ENCODE data around the gene TMEM135.
"Not testable (repeated sequence)": the region's sequence is repeated elsewhere in the genome, so short reads cannot be mapped to it uniquely, and the experiment has no call there.

The TMEM135 gene

GRCh38 chr11:87136236-87136635 is 98.5 kb downstream of the TMEM135 start:
- DNase-seq = no peak

DNA sequence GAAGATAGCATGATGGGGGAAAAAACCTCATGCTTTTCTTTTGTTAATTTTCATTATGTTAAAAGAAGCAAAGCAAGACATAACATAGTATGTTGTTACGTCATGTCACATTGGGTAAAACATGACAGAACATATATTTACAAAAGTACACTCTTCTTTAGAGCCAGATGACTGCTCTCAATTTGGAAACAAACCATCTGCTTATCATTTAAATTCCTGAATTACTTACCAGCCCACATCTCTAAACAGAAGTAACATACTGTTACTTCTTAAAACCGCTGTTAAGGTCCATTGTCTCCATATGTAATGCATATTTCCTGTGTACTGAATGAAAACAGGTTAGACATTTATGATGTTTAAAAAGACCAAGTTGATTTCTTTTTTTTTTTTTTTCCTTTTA is 100.0 kb downstream of the TMEM135 start:
- Mint-ChIP-seq H3K9me3 (no peaks in the 10 kb centered on the region), H3K4me3 (no peak overlapping the region), H3K27ac (no peak overlapping the region), H3K4me1 (peaks cover 8% of the 10 kb centered on the region), H3K27me3 (no peaks in the 10 kb centered on the region)
- ATAC-seq = no peak
- no peak for DNase-seq

More at GRCh38 chr11:87136236-87136635, 98.5 kb downstream of the TMEM135 start:
- Mint-ChIP-seq H3K9me3 (no peaks in the 10 kb centered on the region), H3K4me3 (no peak overlapping the region), H3K4me1 (no peaks in the 10 kb centered on the region), H3K27ac (no peak overlapping the region), H3K27me3 (no peaks in the 10 kb centered on the region)
- no peak for ATAC-seq

- Mint-ChIP-seq H3K27me3 (no peaks in the 10 kb centered on the region), H3K4me3 (no peak overlapping the region), H3K9me3 (no peaks in the 10 kb centered on the region), H3K27ac (no peak overlapping the region), H3K4me1 (peaks cover 18% of the 10 kb centered on the region)
- DNase-seq (no peak), ATAC-seq (no peak)
Measured at GRCh38 chr11:87139475-87139874, 101.7 kb downstream of the TMEM135 start.

DNA sequence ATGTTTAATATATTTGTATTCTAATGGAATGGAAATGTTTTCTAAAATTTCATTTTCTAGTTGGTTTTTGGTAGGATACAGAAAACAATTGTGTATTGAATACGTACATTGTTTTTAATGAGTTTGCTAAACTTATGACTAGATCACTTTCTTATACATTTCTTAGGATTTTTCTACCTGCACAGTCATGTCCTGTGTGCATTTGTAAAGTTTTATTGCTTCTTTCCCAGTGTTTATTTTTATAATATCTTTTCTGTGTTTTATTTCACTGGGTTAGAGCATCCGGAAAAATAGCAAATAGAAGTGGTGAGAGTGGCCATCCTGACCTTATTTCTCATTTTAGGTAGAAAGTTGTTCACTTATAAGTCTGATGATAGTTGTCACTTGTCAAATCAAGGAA is 103.6 kb downstream of the TMEM135 start:
- DNase-seq (no peak), ATAC-seq (no peak)
- no peaks in the 10 kb centered on the region for H3K9me3 Mint-ChIP-seq
- H3K27me3 Mint-ChIP-seq = no peaks in the 10 kb centered on the region
- peaks cover 33% of the 10 kb centered on the region for H3K4me1 Mint-ChIP-seq
- no peak overlapping the region for H3K27ac Mint-ChIP-seq
- H3K4me3 Mint-ChIP-seq = no peak overlapping the region

GRCh38 chr11:87141980-87142514 is 104.3 kb downstream of the TMEM135 start:
- H3K9me3 Mint-ChIP-seq = no peaks in the 10 kb centered on the region
- no peak overlapping the region for H3K4me3 Mint-ChIP-seq
- no peak for ATAC-seq
- H3K4me1 Mint-ChIP-seq = peaks cover 33% of the 10 kb centered on the region
- no peak for DNase-seq
- H3K27ac Mint-ChIP-seq = no peak overlapping the region
- H3K27me3 Mint-ChIP-seq = no peaks in the 10 kb centered on the region

GRCh38 chr11:87142594-87142993 is 104.9 kb downstream of the TMEM135 start:
- no peak overlapping the region for H3K27ac Mint-ChIP-seq
- H3K9me3 Mint-ChIP-seq = no peaks in the 10 kb centered on the region
- no peak for DNase-seq
- ATAC-seq = no peak
- no peak overlapping the region for H3K4me3 Mint-ChIP-seq
- peaks cover 33% of the 10 kb centered on the region for H3K4me1 Mint-ChIP-seq
- no peaks in the 10 kb centered on the region for H3K27me3 Mint-ChIP-seq

DNA sequence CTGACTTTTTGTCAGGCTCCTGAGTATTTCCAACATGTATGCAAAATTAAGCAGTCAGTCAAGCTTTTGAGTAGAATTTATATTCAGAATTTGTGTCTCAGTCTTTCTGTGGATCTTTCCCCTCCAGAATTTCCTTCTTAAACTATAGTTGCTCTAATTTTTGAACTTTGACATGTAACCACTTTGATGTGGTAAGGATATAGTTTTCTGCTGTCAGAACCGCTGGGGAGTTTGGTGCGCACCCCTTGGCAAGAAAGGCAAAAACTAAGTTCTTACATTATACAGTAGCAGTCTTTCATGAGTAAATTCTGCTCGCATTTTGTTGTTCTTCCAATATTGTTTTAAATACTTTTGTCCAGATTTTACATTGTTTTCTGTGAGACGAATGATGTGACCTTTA is 105.9 kb downstream of the TMEM135 start:
- Mint-ChIP-seq H3K9me3 (no peaks in the 10 kb centered on the region), H3K4me3 (no peak overlapping the region), H3K27me3 (no peaks in the 10 kb centered on the region), H3K4me1 (peaks cover 33% of the 10 kb centered on the region), H3K27ac (no peak overlapping the region)
- DNase-seq (no peak), ATAC-seq (no peak)

- H3K9me3 Mint-ChIP-seq = no peaks in the 10 kb centered on the region
Measured at GRCh38 chr11:87144252-87144651, 106.5 kb downstream of the TMEM135 start.

DNA sequence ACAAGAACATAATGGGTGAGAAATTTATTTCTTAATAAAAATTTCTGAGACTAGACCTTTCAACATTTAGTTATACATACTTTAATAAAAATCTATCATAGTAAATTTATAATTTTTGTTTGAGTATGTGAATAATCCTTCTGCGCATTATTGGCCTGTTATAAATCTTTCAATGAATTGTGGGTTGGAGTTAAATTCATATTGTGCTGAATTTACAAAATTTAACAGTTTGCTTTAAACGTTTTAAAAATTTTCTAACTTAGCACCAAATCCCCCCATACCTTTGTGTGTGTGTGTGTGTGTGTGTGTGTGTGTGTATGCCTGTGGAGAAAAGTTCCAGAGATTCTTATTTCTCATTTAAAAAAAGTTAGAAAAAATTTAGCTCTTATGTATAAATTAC is 111.0 kb downstream of the TMEM135 start:
- Mint-ChIP-seq H3K4me3 (no peak overlapping the region), H3K27me3 (no peaks in the 10 kb centered on the region), H3K4me1 (peaks cover 15% of the 10 kb centered on the region), H3K9me3 (peaks cover 0 to 8% of the 10 kb centered on the region in 2 donors), H3K27ac (no peak overlapping the region)
- DNase-seq = no peak
- ATAC-seq = no peak

More at GRCh38 chr11:87144252-87144651, 106.5 kb downstream of the TMEM135 start:
- no peak overlapping the region for H3K4me3 Mint-ChIP-seq
- no peaks in the 10 kb centered on the region for H3K27me3 Mint-ChIP-seq
- H3K4me1 Mint-ChIP-seq = peaks cover 33% of the 10 kb centered on the region
- ATAC-seq = no peak
- DNase-seq = no peak
- H3K27ac Mint-ChIP-seq = no peak overlapping the region

GRCh38 chr11:87149782-87150181 is 112.0 kb downstream of the TMEM135 start:
- not testable (repeated sequence) for H3K27me3 Mint-ChIP-seq, H3K27ac Mint-ChIP-seq, H3K4me3 Mint-ChIP-seq, ATAC-seq, DNase-seq, H3K9me3 Mint-ChIP-seq
- peaks cover 13% of the 10 kb centered on the region for H3K4me1 Mint-ChIP-seq

- Mint-ChIP-seq H3K27ac (no peak overlapping the region), H3K4me1 (peaks cover 7% of the 10 kb centered on the region), H3K27me3 (no peaks in the 10 kb centered on the region), H3K9me3 (peaks cover 0 to 8% of the 10 kb centered on the region in 2 donors), H3K4me3 (no peak overlapping the region)
- ATAC-seq (no peak), DNase-seq (no peak)
Measured at GRCh38 chr11:87150936-87151335, 113.2 kb downstream of the TMEM135 start.

- H3K27ac Mint-ChIP-seq = no peak overlapping the region
- no peak overlapping the region for H3K4me3 Mint-ChIP-seq
- ATAC-seq = no peak
- no peaks in the 10 kb centered on the region for H3K27me3 Mint-ChIP-seq
- H3K4me1 Mint-ChIP-seq = peaks cover 6% of the 10 kb centered on the region
- peaks cover 0 to 8% of the 10 kb centered on the region in 2 donors for H3K9me3 Mint-ChIP-seq
- no peak for DNase-seq
Measured at GRCh38 chr11:87154246-87154645, 116.5 kb downstream of the TMEM135 start.

GRCh38 chr11:87156970-87157369 is 119.2 kb downstream of the TMEM135 start:
- H3K9me3 Mint-ChIP-seq = peaks cover 0 to 4% of the 10 kb centered on the region in 2 donors
- ATAC-seq (no peak), DNase-seq (no peak)
- H3K4me3 Mint-ChIP-seq = no peak overlapping the region
- peaks cover 6% of the 10 kb centered on the region for H3K4me1 Mint-ChIP-seq
- H3K27ac Mint-ChIP-seq = no peak overlapping the region
- H3K27me3 Mint-ChIP-seq = no peaks in the 10 kb centered on the region

GRCh38 chr11:87169076-87169475 is 131.3 kb downstream of the TMEM135 start:
- not testable (repeated sequence) for DNase-seq, H3K27me3 Mint-ChIP-seq, H3K4me1 Mint-ChIP-seq, H3K4me3 Mint-ChIP-seq, ATAC-seq, H3K27ac Mint-ChIP-seq
- peaks cover 33% of the 10 kb centered on the region in 2 donors for H3K9me3 Mint-ChIP-seq

- H3K9me3 Mint-ChIP-seq = peaks cover 14% of the 10 kb centered on the region in 2 donors
- H3K27me3 Mint-ChIP-seq = no peaks in the 10 kb centered on the region
- H3K4me1 Mint-ChIP-seq = peaks cover 4% of the 10 kb centered on the region
- ATAC-seq (no peak), DNase-seq (no peak)
- no peak overlapping the region for H3K4me3 Mint-ChIP-seq
- no peak overlapping the region for H3K27ac Mint-ChIP-seq
Measured at GRCh38 chr11:87173185-87174039, 135.7 kb downstream of the TMEM135 start.

GRCh38 chr11:87174870-87175269 is 137.1 kb downstream of the TMEM135 start:
- Mint-ChIP-seq H3K27me3 (no peaks in the 10 kb centered on the region), H3K4me1 (peaks cover 4% of the 10 kb centered on the region)

More at GRCh38 chr11:87174870-87175269, 137.1 kb downstream of the TMEM135 start:
- H3K27ac Mint-ChIP-seq = no peak overlapping the region
- no peak for ATAC-seq
- H3K4me3 Mint-ChIP-seq = no peak overlapping the region
- DNase-seq = no peak
- peaks cover 4 to 8% of the 10 kb centered on the region in 2 donors for H3K9me3 Mint-ChIP-seq

Data from stimulated activated naive CD8-positive, alpha-beta T cell treated with anti-CD3 and anti-CD28 coated beads, Interleukin-15, amount 100 ng/mL, for 72 hours (primary cell).